Measurements from ENCODE around the gene TMEM179B. TPM values are rescaled to one million over a fixed set of nuclear protein-coding genes. Genes with fewer than 3 reads are reported as not detected.

The TMEM179B gene
- total and polyA plus RNA-seq, 10 donors = 39.0 to 80.8 (median 51.5) TPM

GRCh38 chr11:62805961-62806441, 18.8 kb downstream of the TMEM179B start:
- no peak for DNase-seq
- H3K27ac ChIP-seq = peak overlapping the region; percentile 87 to 99 (median 96)
- WGBS, 5 donors = 22 to 31% (median 28%) methylated on average over 12 of the region's 12 CpGs
- H3K9me3 ChIP-seq = no peaks in the 10 kb centered on the region
- peak overlapping the region; percentile 68 to 94 (median 86) for H3K4me3 ChIP-seq
- intact Hi-C loops (cut with DNase I; ENCODE audit: low total_unique reads) = no loop called here
- TF ChIP-seq POLR2A (IDR thresholded peaks at IDR 0.05) (no peak), POLR2AphosphoS5 (IDR thresholded peaks at IDR 0.05) (no peak), CTCF (IDR thresholded peaks at IDR 0.05 in 8 of 11, conservative IDR thresholded peaks at IDR 0.05 in 3 of 11) (no peak)
- peaks cover 13 to 65% (median 42%) of the 10 kb centered on the region in 6 donors for H3K4me1 ChIP-seq
- H3K27me3 ChIP-seq (replicated peaks in 1 of 7) = no peaks in the 10 kb centered on the region
- peaks cover 3 to 44% (median 26%) of the 10 kb centered on the region in 6 donors for H3K36me3 ChIP-seq

DNA sequence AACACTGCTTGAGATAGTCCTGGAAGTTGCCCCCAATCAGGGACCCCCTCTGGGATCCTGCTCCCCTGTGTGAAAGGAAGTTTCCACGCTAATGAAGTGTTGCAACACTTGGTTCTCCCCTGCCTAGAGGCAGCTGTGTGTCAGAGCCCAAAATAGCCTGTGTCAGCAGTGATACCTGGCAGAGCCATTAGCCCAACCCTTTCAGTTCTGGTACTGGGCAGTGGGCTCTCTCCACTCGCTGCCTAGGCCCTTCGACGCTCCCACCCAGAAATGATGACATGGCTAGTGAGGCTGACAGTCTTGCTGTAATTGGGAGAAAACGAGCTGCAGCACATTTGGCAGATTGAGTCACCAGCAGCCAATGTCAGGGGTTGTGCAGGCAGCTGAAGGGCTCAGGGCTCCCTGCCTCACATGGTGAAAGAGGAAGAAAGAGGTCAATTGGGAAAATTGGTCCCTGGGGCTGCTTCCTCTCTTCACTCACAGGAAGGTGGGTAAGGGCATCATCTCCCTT, 19.5 kb downstream of the TMEM179B start:
- Histone ChIP-seq H3K9me3 (no peaks in the 10 kb centered on the region), H3K4me3 (peak overlapping the region in 1 of 8 donors; percentile 86), H3K4me1 (peaks cover 13 to 58% (median 41%) of the 10 kb centered on the region in 6 donors), H3K27ac (peak overlapping the region in 7 of 8 donors; percentile 95 to 99 (median 97)), H3K36me3 (peaks cover 3 to 38% (median 19%) of the 10 kb centered on the region in 6 donors), H3K27me3 (replicated peaks in 1 of 7) (no peaks in the 10 kb centered on the region)
- TF ChIP-seq CTCF (IDR thresholded peaks at IDR 0.05 in 8 of 11, conservative IDR thresholded peaks at IDR 0.05 in 3 of 11) (no peak), POLR2A (IDR thresholded peaks at IDR 0.05) (no peak), POLR2AphosphoS5 (IDR thresholded peaks at IDR 0.05) (peak in 2 of 3 donors; percentile 45 to 50)
- WGBS, 5 donors = 49 to 77% (median 60%) methylated on average over 5 of the region's 5 CpGs
- intact Hi-C loops (cut with DNase I; ENCODE audit: low total_unique reads) = no loop called here
- DNase-seq = no peak

DNA sequence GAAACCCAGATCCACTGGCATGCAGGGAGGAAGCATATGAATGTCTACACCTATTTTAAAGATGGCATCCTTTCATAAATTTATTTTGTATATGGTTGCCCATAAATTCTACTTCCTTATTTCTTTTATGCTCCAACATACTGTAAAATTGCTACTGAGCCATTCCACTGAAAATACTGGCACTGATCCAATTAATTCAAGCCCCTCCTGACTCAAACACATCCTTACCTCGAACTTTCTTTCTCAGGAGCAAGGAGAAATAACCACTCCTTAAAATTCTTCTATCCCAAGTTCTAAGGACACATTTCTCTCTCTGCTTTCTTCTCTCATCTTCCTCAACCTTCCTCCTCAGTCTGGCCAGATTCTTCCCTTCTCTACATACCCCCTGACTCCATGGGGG, 23.5 kb downstream of the TMEM179B start:
- H3K27me3 ChIP-seq (replicated peaks in 1 of 7) = no peaks in the 10 kb centered on the region
- H3K27ac ChIP-seq = no peak overlapping the region
- H3K9me3 ChIP-seq = no peaks in the 10 kb centered on the region
- DNase-seq = no peak
- WGBS, 5 donors = 34 to 50% (median 37%) methylated on average over 1 of the region's 1 CpG
- H3K36me3 ChIP-seq = peaks cover 0 to 52% (median under 1%) of the 10 kb centered on the region in 6 donors
- intact Hi-C loops (cut with DNase I; ENCODE audit: low total_unique reads) = no loop called here
- no peak overlapping the region for H3K4me3 ChIP-seq
- H3K4me1 ChIP-seq = peaks cover 4 to 25% (median 13%) of the 10 kb centered on the region in 6 donors
- TF ChIP-seq POLR2A (IDR thresholded peaks at IDR 0.05) = no peak
- no peak for TF ChIP-seq CTCF (IDR thresholded peaks at IDR 0.05 in 8 of 11, conservative IDR thresholded peaks at IDR 0.05 in 3 of 11)
- no peak for TF ChIP-seq POLR2AphosphoS5 (IDR thresholded peaks at IDR 0.05)

- 77 to 92% (median 84%) methylated on average over 2 of the region's 2 CpGs for WGBS, 5 donors
- H3K9me3 ChIP-seq = no peaks in the 10 kb centered on the region
- intact Hi-C loops (cut with DNase I; ENCODE audit: low total_unique reads) = no loop called here
These were observed 24.5 kb downstream of the TMEM179B start for GRCh38 chr11:62811659-62812058.

More at GRCh38 chr11:62811659-62812058, 24.5 kb downstream of the TMEM179B start:
- Histone ChIP-seq H3K36me3 (peaks cover 0 to 60% (median 5%) of the 10 kb centered on the region in 6 donors), H3K27me3 (replicated peaks in 1 of 7) (no peaks in the 10 kb centered on the region), H3K4me1 (peaks cover 0 to 23% (median 4%) of the 10 kb centered on the region in 6 donors), H3K4me3 (no peak overlapping the region), H3K27ac (no peak overlapping the region)
- no peak for DNase-seq
- no peak for TF ChIP-seq CTCF (IDR thresholded peaks at IDR 0.05 in 8 of 11, conservative IDR thresholded peaks at IDR 0.05 in 3 of 11)
- no peak for TF ChIP-seq POLR2AphosphoS5 (IDR thresholded peaks at IDR 0.05)
- TF ChIP-seq POLR2A (IDR thresholded peaks at IDR 0.05) = no peak
